NB4 (cell line): Measurements from ENCODE around the gene GPANK1.

Experiments
- DNase-seq: peaks from one replicate; pipeline ENCODE4 v3.0.0; 2010; ENCODE audit warnings: low read depth
- H3K4me3 ChIP-seq: one replicate; pipeline ENCODE4 v1.5.1; 2011; ENCODE audit warnings: mild to moderate bottlenecking, low read depth, low read length, moderate library complexity
- CTCF ChIP-seq: IDR thresholded peaks from one replicate; pipeline ENCODE4 v1.5.1; 2012; ENCODE audit warnings: low read depth, low read length
- MAX ChIP-seq: IDR thresholded peaks from 2 replicates; pipeline ENCODE4 v1.6.1; 2011; ENCODE audit warnings: low read depth, low read length
- MYC ChIP-seq: IDR thresholded peaks from 2 replicates; pipeline ENCODE4 v1.6.1; 2011; ENCODE audit warnings: low read depth, low read length
- POLR2A ChIP-seq: IDR thresholded peaks from 2 replicates; pipeline ENCODE4 v1.6.1; 2011; ENCODE audit warnings: mild to moderate bottlenecking; ENCODE audit not compliant: insufficient read length; ENCODE audit errors: extremely low read depth

GPANK1 gene

GRCh38 chr6:31693535-31693934 lies 28.7 kb upstream of the GPANK1 start:
- no peak overlapping the region for H3K4me3 ChIP-seq
- no peak for TF ChIP-seq CTCF
- TF ChIP-seq MAX = no peak
- TF ChIP-seq POLR2A = no peak
- no peak for TF ChIP-seq MYC
- DNase-seq = no peak

GRCh38 chr6:31692886-31693285 lies 28.1 kb upstream of the GPANK1 start:
- no peak for DNase-seq
- TF ChIP-seq CTCF (no peak), POLR2A (no peak), MYC (no peak), MAX (no peak)
- no peak overlapping the region for H3K4me3 ChIP-seq

- DNase-seq = no peak
- TF ChIP-seq CTCF = no peak
- TF ChIP-seq MYC = no peak
- TF ChIP-seq MAX = no peak
- TF ChIP-seq POLR2A = no peak
- no peak overlapping the region for H3K4me3 ChIP-seq
Measured at GRCh38 chr6:31692353-31692752, 27.6 kb upstream of the GPANK1 start.

GRCh38 chr6:31691564-31692108 lies 26.8 kb upstream of the GPANK1 start:
- TF ChIP-seq CTCF (no peak), POLR2A (no peak), MAX (no peak), MYC (no peak)
- no peak overlapping the region for H3K4me3 ChIP-seq
- no peak for DNase-seq

DNA sequence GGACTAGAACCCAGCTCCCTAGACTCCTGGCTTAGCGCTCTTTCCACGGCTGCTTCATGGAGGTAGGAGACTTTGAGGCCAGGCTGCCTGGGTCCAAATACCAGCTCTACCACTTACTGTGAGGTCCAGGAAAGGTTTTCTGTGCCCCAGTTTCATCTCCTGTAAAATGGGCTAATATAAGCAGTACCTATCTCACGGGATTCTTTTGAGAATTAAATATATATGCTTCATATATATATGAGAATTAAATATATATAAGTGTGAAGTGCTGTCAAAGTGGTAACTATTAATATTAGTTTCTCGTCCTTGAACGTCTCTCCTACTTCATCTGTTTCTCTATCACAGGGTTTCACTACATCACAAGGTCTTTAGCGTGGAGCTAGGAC lies 26.3 kb upstream of the GPANK1 start:
- DNase-seq = no peak
- H3K4me3 ChIP-seq = no peak overlapping the region
- TF ChIP-seq MYC (no peak), CTCF (no peak), MAX (no peak), POLR2A (no peak)
